ENCODE measurements around the gene PRR5. TPM values are rescaled to one million over a fixed set of nuclear protein-coding genes. Genes with fewer than 3 reads are reported as not detected.
A peak's percentile ranks its signal among the peaks of the same experiment; 100 is the strongest.

Gene PRR5
- total RNA-seq, 1 experiment from 2014 or later = 11.8 TPM

- Histone ChIP-seq H3K4me1 (ENCODE audit: insufficient read depth, low read length) (no peaks in the 10 kb centered on the region), H3K23me2 (ENCODE audit: insufficient read length, low read depth, low read length, poor library complexity, severe bottlenecking) (no peaks in the 10 kb centered on the region), H3K27me3 (ENCODE audit: insufficient read depth, low read length) (no peaks in the 10 kb centered on the region), H3K4me2 (ENCODE audit: insufficient read depth, insufficient read length, low read length) (no peak overlapping the region), H3K4ac (ENCODE audit: low read depth, low read length) (no peak overlapping the region), H2BK20ac (ENCODE audit: low read depth, low read length, poor library complexity, severe bottlenecking) (no peak overlapping the region), H2BK12ac (ENCODE audit: insufficient read length, low read depth, low read length) (no peak overlapping the region), H2AFZ (ENCODE audit: low read length) (no peak overlapping the region), H4K5ac (ENCODE audit: insufficient read length, low read depth, low read length) (no peak overlapping the region), H3K27ac (ENCODE audit: insufficient read length, low read depth, low read length) (no peak overlapping the region), H4K8ac (replicated peaks; ENCODE audit: insufficient read length, low read depth, low read length) (no peak overlapping the region), H2BK15ac (ENCODE audit: low read depth, low read length) (no peak overlapping the region), H3K79me2 (ENCODE audit: insufficient read depth, low read length) (no peaks in the 10 kb centered on the region), H3K9ac (ENCODE audit: extremely low read depth, insufficient read length, low read length) (no peak overlapping the region), H2AK5ac (ENCODE audit: insufficient read length, low read length) (no peak overlapping the region), H2BK120ac (ENCODE audit: low read depth, low read length, poor library complexity, severe bottlenecking) (no peak overlapping the region), H3K14ac (ENCODE audit: insufficient read depth, low read length) (no peak overlapping the region), H3T11ph (ENCODE audit: low read length) (no peak overlapping the region), H4K91ac (ENCODE audit: insufficient read length, low read depth, low read length) (no peak overlapping the region), H3K79me1 (ENCODE audit: insufficient read depth, low read depth, low read length, poor library complexity, severe bottlenecking) (no peaks in the 10 kb centered on the region), H2BK5ac (ENCODE audit: insufficient read length, low read length) (no peak overlapping the region), H3K18ac (ENCODE audit: insufficient read length, low read depth, low read length) (no peak overlapping the region), H3K23ac (ENCODE audit: insufficient read length, low read depth, low read length) (no peak overlapping the region), H3K56ac (ENCODE audit: insufficient read length, low read depth, low read length) (no peak overlapping the region), H3K9me3 (ENCODE audit: control insufficient read depth, low read depth, low read length) (no peaks in the 10 kb centered on the region), H4K20me1 (ENCODE audit: control insufficient read depth, insufficient read depth, insufficient read length) (no peaks in the 10 kb centered on the region)
- no peaks in the 10 kb centered on the region for H3K36me3 Mint-ChIP-seq (ENCODE audit: insufficient read depth in 1 of 3, low read depth in 3 of 3)
- H3K27ac Mint-ChIP-seq = peak overlapping the region in 1 of 3 experiments; percentile 85; a peak in 1 of 7 replicates
- H3K9me3 Mint-ChIP-seq = no peaks in the 10 kb centered on the region
- H3K27me3 Mint-ChIP-seq (ENCODE audit: low read depth) = peaks cover 3% of the 10 kb centered on the region; the same call in 1 of the 2 replicates
- TF ChIP-seq CTCF (conservative IDR thresholded peaks at IDR 0.05) = no peak
- H3K4me1 Mint-ChIP-seq = peaks cover 10 to 32% of the 10 kb centered on the region in 2 experiments
- no CpG with 5 or more reads among the region's 11 CpGs for WGBS (ENCODE audit: extremely low coverage, insufficient read length, low lambda C conversion rate)
- no peak for DNase-seq
- H3K4me3 Mint-ChIP-seq = no peak overlapping the region
Measured at GRCh38 chr22:44682556-44683168, 19.3 kb upstream of the PRR5 start.
